Activated CD8-positive, alpha-beta memory T cell treated with anti-CD3 and anti-CD28 coated beads, Interleukin-2, amount 10 ng/mL, durations not matched to agents 7 days and 5 days (primary cell): Measurements from ENCODE around the gene KIF16B. TPM values are rescaled to one million over a fixed set of nuclear protein-coding genes. Genes with fewer than 3 reads are reported as not detected.
"Not testable (repeated sequence)": the region's sequence is repeated elsewhere in the genome, so short reads cannot be mapped to it uniquely, and the experiment has no call there.

Experiments used
- ATAC-seq: fragments of 150-1000 bp; cut with Tn5 transposase; one replicate; pipeline ENCODE4 v1.10.0; 2021; ENCODE audit warnings: moderate library complexity
- CTCF ChIA-PET: fragments of 350-600 bp; sonication (Branson Sonifier 250); formaldehyde crosslinking; loops from one replicate; lab custom pipeline; 2021; ENCODE audit warnings: antibody characterized with exemption; lab: Charles Lee
- DNase-seq: peaks from one replicate; pipeline ENCODE4 v3.0.0-alpha.2; 2020
- H3K27ac Mint-ChIP-seq: one replicate; pipeline ENCODE4 v1.8.0; 2021; ENCODE audit warnings: mild to moderate bottlenecking, mixed read lengths
- H3K27me3 Mint-ChIP-seq: one replicate; pipeline ENCODE4 v1.8.0; 2021; ENCODE audit warnings: mixed read lengths
- H3K36me3 Mint-ChIP-seq: one replicate; pipeline ENCODE4 v1.8.0; 2021; ENCODE audit warnings: mild to moderate bottlenecking, mixed read lengths
- H3K4me1 Mint-ChIP-seq: one replicate; pipeline ENCODE4 v1.8.0; 2021; ENCODE audit warnings: mixed read lengths
- H3K4me3 Mint-ChIP-seq: one replicate; pipeline ENCODE4 v1.8.0; 2021; ENCODE audit warnings: mild to moderate bottlenecking, moderate library complexity, mixed read lengths
- H3K9me3 Mint-ChIP-seq: one replicate; pipeline ENCODE4 v1.8.0; 2022; ENCODE audit warnings: low read depth, mixed read lengths
- total RNA-seq, 2 experiments: library from RNA; stranded (reverse); gene quantifications; one replicate each; pipeline ENCODE4 v1.2.3, GENCODE V29; 2021

KIF16B gene
- total RNA-seq, 2 experiments from 2014 or later: 3.0 to 4.1 TPM

- DNase-seq (no peak), ATAC-seq (no peak)
- Mint-ChIP-seq H3K27me3 (no peaks in the 10 kb centered on the region), H3K9me3 (peaks cover 2% of the 10 kb centered on the region), H3K27ac (no peak overlapping the region), H3K4me3 (no peak overlapping the region), H3K36me3 (no peaks in the 10 kb centered on the region), H3K4me1 (no peaks in the 10 kb centered on the region)
- CTCF ChIA-PET: interaction anchor here (0.9 kb wide), 1 partner anchor 9 kb away, joined by 3 read pairs; no protein-coding TSS in a partner anchor
These were observed 114.1 kb downstream of the KIF16B start for GRCh38 chr20:16459019-16459700.

- Mint-ChIP-seq H3K27ac (no peak overlapping the region), H3K27me3 (no peaks in the 10 kb centered on the region), H3K4me3 (no peak overlapping the region), H3K9me3 (no peaks in the 10 kb centered on the region), H3K36me3 (no peaks in the 10 kb centered on the region), H3K4me1 (no peaks in the 10 kb centered on the region)
- ATAC-seq (no peak), DNase-seq (no peak)
- CTCF ChIA-PET: interaction anchor here (1.5 kb wide), 1 partner anchor 19 kb away, joined by 4 read pairs; no protein-coding TSS in a partner anchor
These were observed 115.7 kb downstream of the KIF16B start for GRCh38 chr20:16457514-16457913.

- DNase-seq: no peak
- no peaks in the 10 kb centered on the region for H3K36me3 Mint-ChIP-seq
- H3K4me3 Mint-ChIP-seq: no peak overlapping the region
- no peaks in the 10 kb centered on the region for H3K27me3 Mint-ChIP-seq
- CTCF ChIA-PET: no interaction called here
- no peaks in the 10 kb centered on the region for H3K9me3 Mint-ChIP-seq
- no peak for ATAC-seq
- H3K4me1 Mint-ChIP-seq: no peaks in the 10 kb centered on the region
- H3K27ac Mint-ChIP-seq: no peak overlapping the region
These were observed 117.9 kb downstream of the KIF16B start for GRCh38 chr20:16455324-16455723.

- Mint-ChIP-seq H3K4me3 (no peak overlapping the region), H3K27me3 (no peaks in the 10 kb centered on the region), H3K36me3 (no peaks in the 10 kb centered on the region), H3K9me3 (no peaks in the 10 kb centered on the region), H3K4me1 (no peaks in the 10 kb centered on the region), H3K27ac (no peak overlapping the region)
- ATAC-seq (no peak), DNase-seq (no peak)
- CTCF ChIA-PET: no interaction called here
These were observed 121.3 kb downstream of the KIF16B start for GRCh38 chr20:16451982-16452381.

- Mint-ChIP-seq H3K36me3 (no peaks in the 10 kb centered on the region), H3K4me1 (no peaks in the 10 kb centered on the region), H3K9me3 (no peaks in the 10 kb centered on the region), H3K4me3 (no peak overlapping the region), H3K27ac (no peak overlapping the region), H3K27me3 (no peaks in the 10 kb centered on the region)
- CTCF ChIA-PET: no interaction called here
- DNase-seq: no peak
- no peak for ATAC-seq
These were observed 122.2 kb downstream of the KIF16B start for GRCh38 chr20:16451001-16451400.

- CTCF ChIA-PET: no interaction called here
- Mint-ChIP-seq H3K4me1 (no peaks in the 10 kb centered on the region), H3K4me3 (no peak overlapping the region), H3K36me3 (no peaks in the 10 kb centered on the region), H3K9me3 (no peaks in the 10 kb centered on the region), H3K27me3 (no peaks in the 10 kb centered on the region), H3K27ac (no peak overlapping the region)
- no peak for DNase-seq
- no peak for ATAC-seq
These were observed 126.3 kb downstream of the KIF16B start for GRCh38 chr20:16446991-16447390.

- CTCF ChIA-PET: no interaction called here
- DNase-seq (no peak), ATAC-seq (no peak)
- Mint-ChIP-seq H3K4me3 (no peak overlapping the region), H3K27me3 (no peaks in the 10 kb centered on the region), H3K36me3 (no peaks in the 10 kb centered on the region), H3K27ac (no peak overlapping the region), H3K4me1 (no peaks in the 10 kb centered on the region), H3K9me3 (no peaks in the 10 kb centered on the region)
These were observed 127.0 kb downstream of the KIF16B start for GRCh38 chr20:16446246-16446645.

- no peak for DNase-seq
- Mint-ChIP-seq H3K9me3 (peaks cover under 1% of the 10 kb centered on the region), H3K27me3 (no peaks in the 10 kb centered on the region), H3K4me3 (no peak overlapping the region), H3K36me3 (no peaks in the 10 kb centered on the region), H3K4me1 (no peaks in the 10 kb centered on the region), H3K27ac (no peak overlapping the region)
- CTCF ChIA-PET: no interaction called here
- ATAC-seq: no peak
These were observed 127.8 kb downstream of the KIF16B start for GRCh38 chr20:16445482-16445881.

- DNase-seq: no peak
- Mint-ChIP-seq H3K9me3 (peaks cover 2% of the 10 kb centered on the region), H3K4me1 (no peaks in the 10 kb centered on the region), H3K36me3 (no peaks in the 10 kb centered on the region), H3K4me3 (no peak overlapping the region), H3K27me3 (no peaks in the 10 kb centered on the region), H3K27ac (no peak overlapping the region)
- no peak for ATAC-seq
- CTCF ChIA-PET: no interaction called here
These were observed 129.0 kb downstream of the KIF16B start for GRCh38 chr20:16444057-16444777.

GRCh38 chr20:16441546-16442164, 131.6 kb downstream of the KIF16B start:
- CTCF ChIA-PET: no interaction called here
- no peak for DNase-seq
- H3K27ac Mint-ChIP-seq: no peak overlapping the region
- no peaks in the 10 kb centered on the region for H3K27me3 Mint-ChIP-seq
- no peaks in the 10 kb centered on the region for H3K36me3 Mint-ChIP-seq
- H3K4me3 Mint-ChIP-seq: no peak overlapping the region
- H3K9me3 Mint-ChIP-seq: peaks cover 5% of the 10 kb centered on the region
- H3K4me1 Mint-ChIP-seq: no peaks in the 10 kb centered on the region
- ATAC-seq: no peak

- no peak overlapping the region for H3K4me3 Mint-ChIP-seq
- H3K27ac Mint-ChIP-seq: no peak overlapping the region
- no peaks in the 10 kb centered on the region for H3K36me3 Mint-ChIP-seq
- ATAC-seq (no peak), DNase-seq (no peak)
- CTCF ChIA-PET: no interaction called here
- H3K4me1 Mint-ChIP-seq: no peaks in the 10 kb centered on the region
- H3K27me3 Mint-ChIP-seq: no peaks in the 10 kb centered on the region
- H3K9me3 Mint-ChIP-seq: peaks cover 7% of the 10 kb centered on the region
These were observed 132.6 kb downstream of the KIF16B start for GRCh38 chr20:16440686-16441085.

- H3K9me3 Mint-ChIP-seq, H3K4me3 Mint-ChIP-seq, DNase-seq, CTCF ChIA-PET, H3K36me3 Mint-ChIP-seq, H3K27me3 Mint-ChIP-seq, ATAC-seq, H3K27ac Mint-ChIP-seq, H3K4me1 Mint-ChIP-seq: not testable (repeated sequence)
These were observed 133.7 kb downstream of the KIF16B start for GRCh38 chr20:16439540-16439939.

GRCh38 chr20:16438100-16438499, 135.1 kb downstream of the KIF16B start:
- DNase-seq (no peak), ATAC-seq (no peak)
- Mint-ChIP-seq H3K36me3 (no peaks in the 10 kb centered on the region), H3K27me3 (no peaks in the 10 kb centered on the region), H3K4me1 (no peaks in the 10 kb centered on the region), H3K9me3 (peaks cover 9% of the 10 kb centered on the region), H3K4me3 (no peak overlapping the region), H3K27ac (no peak overlapping the region)
- CTCF ChIA-PET: no interaction called here
